ENCODE data around the gene ZNF423.

Gene ZNF423

GRCh38 chr16:49464877-49465504, 390.9 kb downstream of the ZNF423 start:
- no peak for DNase-seq

GRCh38 chr16:49464093-49464492, 391.8 kb downstream of the ZNF423 start:
- no peak for DNase-seq

GRCh38 chr16:49463529-49463928, 392.4 kb downstream of the ZNF423 start:
- DNase-seq, result peak; percentile 48

- DNase-seq, result no peak
These were observed 392.9 kb downstream of the ZNF423 start for GRCh38 chr16:49462989-49463371.

- DNase-seq, result no peak
These were observed 393.4 kb downstream of the ZNF423 start for GRCh38 chr16:49462362-49462988.

- no peak for DNase-seq
These were observed 394.4 kb downstream of the ZNF423 start for GRCh38 chr16:49461517-49461951.

GRCh38 chr16:49460786-49461470, 395.0 kb downstream of the ZNF423 start:
- no peak for DNase-seq

- no peak for DNase-seq
These were observed 395.8 kb downstream of the ZNF423 start for GRCh38 chr16:49459953-49460735.

GRCh38 chr16:49458656-49459445, 397.1 kb downstream of the ZNF423 start:
- no peak for DNase-seq

GRCh38 chr16:49458243-49458642, 397.7 kb downstream of the ZNF423 start:
- DNase-seq, result no peak

- DNase-seq, result no peak
These were observed 398.7 kb downstream of the ZNF423 start for GRCh38 chr16:49457196-49457595.

GRCh38 chr16:49456763-49457162, 399.1 kb downstream of the ZNF423 start:
- no peak for DNase-seq

GRCh38 chr16:49455991-49456745, 399.7 kb downstream of the ZNF423 start:
- no peak for DNase-seq

- DNase-seq, result no peak
These were observed 400.5 kb downstream of the ZNF423 start for GRCh38 chr16:49455181-49455990.

GRCh38 chr16:49454426-49455180, 401.3 kb downstream of the ZNF423 start:
- no peak for DNase-seq

- no peak for DNase-seq
These were observed 401.9 kb downstream of the ZNF423 start for GRCh38 chr16:49453983-49454382.

- no peak for DNase-seq
These were observed 402.9 kb downstream of the ZNF423 start for GRCh38 chr16:49453021-49453420.

- DNase-seq, result no peak
These were observed 403.3 kb downstream of the ZNF423 start for GRCh38 chr16:49452578-49452977.

GRCh38 chr16:49452108-49452507, 403.8 kb downstream of the ZNF423 start:
- no peak for DNase-seq

- no peak for DNase-seq
These were observed 409.1 kb downstream of the ZNF423 start for GRCh38 chr16:49446805-49447204.

Data from activated naive CD4-positive, alpha-beta T cell treated with anti-CD3 and anti-CD28 coated beads, Interleukin-2, amount 50 U/mL, for 16 hours (primary cell).